Activated gamma-delta T cell treated with anti-CD3 and anti-CD28 coated beads, Interleukin-2, amount 50 U/mL, for 16 hours (primary cell): Measurements from ENCODE around the gene SLC1A2.
A peak's percentile ranks its signal among the peaks of the same experiment; 100 is the strongest.

Experiments
- DNase-seq: peaks from one replicate; pipeline ENCODE4 v3.0.0-alpha.2; 2020; ENCODE audit warnings: low read depth

SLC1A2 gene

GRCh38 chr11:35413598-35413997 lies 5.8 kb downstream of the SLC1A2 start:
- DNase-seq, result no peak

GRCh38 chr11:35412285-35412684 lies 7.1 kb downstream of the SLC1A2 start:
- DNase-seq, result no peak

- DNase-seq, result no peak
These were observed 12.3 kb downstream of the SLC1A2 start for GRCh38 chr11:35407041-35407440.

- DNase-seq, result no peak
These were observed 15.0 kb downstream of the SLC1A2 start for GRCh38 chr11:35404388-35404775.

GRCh38 chr11:35403765-35404387 lies 15.5 kb downstream of the SLC1A2 start:
- DNase-seq, result no peak

GRCh38 chr11:35402751-35403660 lies 16.4 kb downstream of the SLC1A2 start:
- no peak for DNase-seq

GRCh38 chr11:35398881-35399280 lies 20.5 kb downstream of the SLC1A2 start:
- no peak for DNase-seq

- DNase-seq, result no peak
These were observed 24.4 kb downstream of the SLC1A2 start for GRCh38 chr11:35394941-35395340.

GRCh38 chr11:35393098-35393497 lies 26.3 kb downstream of the SLC1A2 start:
- DNase-seq, result no peak

- peak; percentile 85 for DNase-seq
These were observed 27.3 kb downstream of the SLC1A2 start for GRCh38 chr11:35391922-35392688.

- no peak for DNase-seq
These were observed 28.3 kb downstream of the SLC1A2 start for GRCh38 chr11:35390737-35391682.

GRCh38 chr11:35389897-35390465 lies 29.4 kb downstream of the SLC1A2 start:
- DNase-seq, result no peak

GRCh38 chr11:35389112-35389511 lies 30.2 kb downstream of the SLC1A2 start:
- no peak for DNase-seq

- DNase-seq, result no peak
These were observed 31.3 kb downstream of the SLC1A2 start for GRCh38 chr11:35388061-35388460.

GRCh38 chr11:35387111-35387982 lies 32.0 kb downstream of the SLC1A2 start:
- DNase-seq, result no peak

- no peak for DNase-seq
These were observed 35.4 kb downstream of the SLC1A2 start for GRCh38 chr11:35383953-35384352.

- DNase-seq, result no peak
These were observed 37.5 kb downstream of the SLC1A2 start for GRCh38 chr11:35381709-35382322.

- DNase-seq, result no peak
These were observed 38.8 kb downstream of the SLC1A2 start for GRCh38 chr11:35380603-35381002.

GRCh38 chr11:35377262-35377661 lies 42.1 kb downstream of the SLC1A2 start:
- DNase-seq, result no peak

- DNase-seq, result no peak
These were observed 42.7 kb downstream of the SLC1A2 start for GRCh38 chr11:35376613-35377012.
